Urothelium cell line (cell line): ENCODE results near the gene POLD2.
"Not testable (repeated sequence)": the region's sequence is repeated elsewhere in the genome, so short reads cannot be mapped to it uniquely, and the experiment has no call there.

ENCODE experiments used
- DNase-seq: peaks from one replicate; pipeline ENCODE4 v3.0.0; 2011; ENCODE audit warnings: low spot score, mixed read lengths
- FAIRE-seq: peaks from 2 replicates; lab custom pipeline; 2011; peaks lifted over from hg19 to GRCh38; lab: Jason Lieb, UNC

Gene POLD2

DNA sequence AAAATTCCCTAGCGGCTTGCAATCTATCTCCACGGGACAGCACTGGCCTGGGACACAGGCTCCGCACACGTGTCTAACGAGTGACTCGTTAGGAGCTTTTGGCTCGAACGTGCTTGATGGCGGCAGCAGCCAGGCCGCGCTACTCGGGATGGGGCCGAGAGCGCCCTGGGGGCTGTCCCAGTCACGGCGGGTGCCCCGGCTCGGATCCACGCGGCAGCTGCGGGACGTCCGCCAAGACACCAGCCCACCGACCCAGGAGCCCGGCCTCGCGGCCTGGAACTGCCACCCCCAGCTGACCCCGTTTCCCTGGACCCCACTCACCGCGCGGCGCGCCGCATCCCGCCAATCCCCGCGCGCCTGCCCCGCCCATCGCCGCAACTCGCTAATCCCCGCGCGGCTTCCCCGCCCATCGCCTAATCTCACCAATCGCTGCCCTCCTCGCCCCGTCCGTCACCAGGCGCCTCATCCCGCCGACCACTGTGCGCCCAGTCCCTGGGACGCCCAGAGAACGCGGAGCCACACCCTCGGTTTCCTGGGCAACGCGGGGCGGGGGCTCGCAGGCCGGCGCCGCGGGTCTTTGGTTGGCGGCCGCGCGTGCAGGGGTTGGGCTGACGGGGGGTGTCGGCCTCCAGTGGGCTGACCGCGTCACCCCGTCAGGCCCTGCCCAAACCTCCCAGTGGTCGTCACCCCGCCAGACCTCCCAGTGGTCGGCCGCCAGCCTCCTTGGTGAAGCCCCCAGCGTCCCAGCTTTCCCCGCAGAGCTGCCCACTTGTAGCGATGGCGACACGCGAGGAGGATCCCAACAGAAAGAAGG, at the start of gene POLD2:
POLD2 (minus strand) TSS at position 359 of the 814 bp plus-strand sequence. CDS start 1,495 bp downstream, outside the sequence.
- FAIRE-seq = peak; percentile 93
- DNase-seq = peak; percentile 100

- FAIRE-seq = peak; percentile 77
- DNase-seq = no peak
These were observed 49.6 kb upstream of the POLD2 start for GRCh38 chr7:44172803-44173424.

- DNase-seq (no peak), FAIRE-seq (no peak)
These were observed 49.0 kb upstream of the POLD2 start for GRCh38 chr7:44172352-44172751.

DNA sequence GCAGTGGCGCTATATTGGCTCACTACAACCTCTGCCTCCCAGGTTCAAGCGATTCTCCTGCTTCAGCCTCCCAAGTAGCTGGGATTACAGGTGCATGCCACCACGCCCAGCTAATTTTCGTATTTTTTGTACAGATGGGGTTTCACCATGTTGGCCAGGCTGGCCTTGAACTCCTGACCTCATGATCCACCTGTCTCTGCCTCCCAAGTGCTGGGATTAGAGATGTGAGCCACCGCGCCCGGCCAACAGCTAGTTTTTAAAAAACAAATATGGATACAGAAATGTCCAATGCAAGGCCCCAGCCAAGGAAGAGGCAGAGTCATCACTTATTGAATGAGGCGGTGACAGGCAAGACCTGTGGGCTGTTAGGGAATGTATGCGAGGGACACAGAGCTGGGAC, 48.6 kb upstream of the POLD2 start:
- FAIRE-seq, DNase-seq: not testable (repeated sequence)

- no peak for FAIRE-seq
- no peak for DNase-seq
These were observed 44.6 kb upstream of the POLD2 start for GRCh38 chr7:44167920-44168319.

- DNase-seq = peak; percentile 90
These were observed 40.2 kb upstream of the POLD2 start for GRCh38 chr7:44163591-44163990.

GRCh38 chr7:44162785-44163395, 39.5 kb upstream of the POLD2 start:
- DNase-seq (no peak), FAIRE-seq (no peak)

More at GRCh38 chr7:44163591-44163990, 40.2 kb upstream of the POLD2 start:
- FAIRE-seq = peak; percentile 70

- no peak for FAIRE-seq
- no peak for DNase-seq
These were observed 38.8 kb upstream of the POLD2 start for GRCh38 chr7:44162179-44162578.

GRCh38 chr7:44161371-44161770, 38.0 kb upstream of the POLD2 start:
- FAIRE-seq (no peak), DNase-seq (no peak)

DNA sequence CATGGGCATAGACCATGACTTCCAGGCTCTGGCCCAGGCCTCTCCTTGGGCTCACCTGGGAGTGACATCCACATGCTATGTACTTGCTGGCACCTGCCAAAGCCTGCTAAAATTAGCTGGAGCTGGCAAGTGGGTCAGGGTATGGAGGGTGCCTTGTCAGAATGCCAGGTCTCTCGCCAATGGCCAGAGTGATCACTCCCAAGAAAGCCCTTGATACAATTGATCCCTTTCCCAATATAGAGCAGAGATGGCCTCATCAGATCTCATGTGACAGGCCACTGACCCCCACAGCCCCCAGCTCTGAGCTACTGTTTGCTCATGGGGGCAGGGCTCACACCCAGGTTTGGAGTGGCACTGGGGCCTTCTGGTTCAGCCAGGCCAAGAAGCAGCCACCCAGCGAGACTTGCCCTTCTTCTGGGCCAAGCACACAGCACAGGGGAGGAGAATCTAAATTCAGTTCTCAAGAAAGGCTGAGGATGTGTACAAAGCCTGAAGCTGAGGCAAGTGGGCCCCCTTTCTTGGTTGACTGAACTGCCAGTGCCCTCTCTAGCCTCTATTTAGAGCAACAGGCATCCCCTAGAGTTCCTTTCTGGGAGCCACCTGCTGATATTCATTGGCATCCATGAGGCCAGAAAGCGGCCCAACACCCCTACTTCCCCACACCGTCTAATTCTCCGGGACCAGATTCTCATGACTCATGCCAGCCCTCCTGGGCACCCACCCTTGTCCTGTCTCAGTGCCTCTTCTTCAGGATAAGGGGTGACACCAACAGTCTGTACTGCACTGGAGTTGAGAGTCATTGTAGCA, 36.7 kb upstream of the POLD2 start:
- DNase-seq (no peak), FAIRE-seq (no peak)

GRCh38 chr7:44158873-44159631, 35.7 kb upstream of the POLD2 start:
- DNase-seq (no peak), FAIRE-seq (peak; percentile 68)

- FAIRE-seq (peak; percentile 80), DNase-seq (no peak)
These were observed 34.9 kb upstream of the POLD2 start for GRCh38 chr7:44158096-44158872.

DNA sequence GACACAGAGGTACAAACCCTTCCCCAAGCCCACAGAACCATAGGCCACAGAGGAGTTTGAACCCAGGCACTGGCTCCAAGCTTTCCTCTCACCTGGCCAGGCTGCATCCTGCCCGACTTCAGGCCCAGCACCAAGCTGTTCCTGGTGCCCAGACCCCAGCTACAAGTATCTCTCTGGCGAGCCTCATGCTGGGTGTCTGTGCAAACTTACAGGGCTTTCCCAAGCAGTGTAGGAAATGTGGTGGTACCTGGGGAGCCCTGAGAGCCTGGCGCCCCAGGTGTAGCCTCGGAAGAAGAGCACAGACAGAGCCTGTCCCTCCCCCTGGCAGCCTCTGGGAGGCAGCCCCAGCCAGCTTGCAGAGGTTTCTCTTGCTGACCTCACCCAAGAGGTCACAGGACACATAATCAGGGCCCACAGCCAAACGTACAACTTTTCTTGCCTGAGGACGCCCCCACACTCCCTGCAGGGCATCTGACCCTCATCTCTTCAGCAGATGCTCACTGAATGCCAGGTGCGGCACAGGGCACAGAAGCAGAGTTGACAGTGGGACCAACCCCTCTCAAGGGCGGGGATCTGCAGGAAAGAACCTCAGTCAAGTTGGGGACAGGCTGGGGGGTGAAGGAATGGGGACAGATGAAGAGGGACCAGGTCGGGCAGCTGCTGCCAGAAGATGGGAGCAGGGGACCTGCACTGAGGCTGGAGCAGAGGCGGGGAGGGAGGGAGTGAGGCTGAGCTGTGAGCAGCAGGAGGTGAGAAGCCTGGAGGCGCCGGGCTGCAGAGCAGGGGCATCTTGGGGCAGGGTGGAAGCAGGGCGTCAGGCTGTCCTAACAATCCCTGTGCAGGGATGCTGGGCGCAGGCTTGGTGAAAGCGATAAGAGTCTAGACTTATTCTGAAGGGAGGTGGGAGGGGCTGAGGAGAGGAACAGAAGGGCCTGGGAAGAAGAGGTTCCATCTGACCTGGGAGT, 34.0 kb upstream of the POLD2 start:
- DNase-seq = no peak

DNA sequence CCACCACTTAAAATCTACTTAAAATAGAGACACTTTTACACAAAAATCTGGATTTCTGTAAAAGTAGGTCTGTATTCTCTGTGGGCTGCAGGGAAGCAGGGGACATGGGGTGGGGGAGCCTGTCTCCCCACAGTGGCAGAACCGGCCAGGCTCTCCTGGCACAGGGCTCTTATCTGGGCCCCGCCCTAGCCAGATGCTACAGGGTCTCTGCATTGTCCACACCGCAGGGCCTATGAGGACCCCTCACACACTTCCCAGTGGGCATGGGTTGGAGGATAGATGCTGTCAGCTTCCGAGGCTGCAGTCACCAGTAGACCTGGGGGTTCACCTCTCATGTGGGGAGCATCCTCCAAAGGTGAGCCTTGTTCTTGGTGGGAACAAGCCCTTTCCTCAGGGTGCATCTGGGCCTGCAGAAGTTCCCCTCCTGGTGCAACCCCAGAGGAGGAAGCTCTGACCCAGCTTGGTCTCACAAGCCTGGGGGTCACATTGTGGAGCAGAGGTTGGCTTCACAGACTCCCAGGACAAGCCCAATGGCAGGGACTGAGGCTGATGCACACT, 33.2 kb upstream of the POLD2 start:
- DNase-seq (no peak), FAIRE-seq (peak; percentile 27)

More for the DNA sequence above, 34.0 kb upstream of the POLD2 start:
- no peak for FAIRE-seq

DNA sequence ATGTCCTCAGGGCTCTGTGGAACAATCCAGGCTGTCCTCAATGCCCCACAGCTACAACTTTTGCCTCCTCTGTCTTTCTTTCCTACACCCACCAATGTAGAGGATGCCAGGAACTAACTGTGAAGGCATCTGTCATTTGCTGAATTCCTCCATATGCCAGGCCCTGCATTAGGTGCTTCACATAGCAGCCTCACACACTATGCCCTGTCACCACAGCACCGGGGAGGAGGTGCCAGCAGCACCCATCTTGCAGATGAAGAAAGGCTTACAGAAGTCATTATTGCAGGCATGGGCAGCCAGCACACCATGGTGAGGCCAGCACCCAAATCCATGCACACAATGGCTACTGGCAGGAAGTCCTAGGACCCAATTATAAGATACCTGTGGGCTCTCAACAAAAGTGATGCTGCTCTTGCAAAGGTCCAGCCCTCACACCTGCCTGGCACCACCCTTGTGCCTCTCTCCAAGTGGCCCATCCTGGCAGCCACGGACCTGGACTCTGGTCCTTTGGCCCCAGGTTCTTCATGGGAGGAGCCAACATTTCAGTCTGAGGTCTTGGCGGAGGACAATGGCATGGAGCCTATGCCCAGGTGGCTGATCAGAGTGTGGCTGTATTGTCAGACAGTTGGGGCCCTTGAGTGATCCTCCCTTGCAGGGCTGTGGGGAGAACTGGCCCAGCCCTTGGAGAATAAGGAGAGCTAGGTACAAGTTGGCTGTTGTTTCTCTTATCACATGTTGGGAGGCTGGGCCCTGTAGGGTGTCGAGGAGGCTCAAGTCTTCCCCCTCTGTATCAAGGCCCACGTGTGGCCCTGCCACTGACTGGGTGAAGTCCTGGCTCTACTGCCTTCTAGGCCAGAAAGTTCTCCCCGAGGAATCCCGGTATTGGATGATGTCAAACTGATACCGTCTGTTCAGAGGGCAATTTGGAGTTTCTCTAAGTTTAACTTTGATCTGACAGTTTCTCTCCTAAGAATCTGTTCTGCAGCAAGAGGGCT, 32.1 kb upstream of the POLD2 start:
- peak; percentile 63 for FAIRE-seq
- no peak for DNase-seq

GRCh38 chr7:44154703-44155102, 31.4 kb upstream of the POLD2 start:
- no peak for FAIRE-seq

GRCh38 chr7:44153948-44154335, 30.6 kb upstream of the POLD2 start:
- no peak for FAIRE-seq
- no peak for DNase-seq

More at GRCh38 chr7:44154703-44155102, 31.4 kb upstream of the POLD2 start:
- DNase-seq = no peak
